Myocyte (in vitro differentiated cells): ENCODE measurements around the gene AKAP10. TPM values are rescaled to one million over a fixed set of nuclear protein-coding genes. Genes with fewer than 3 reads are reported as not detected.
"Not testable (repeated sequence)": the region's sequence is repeated elsewhere in the genome, so short reads cannot be mapped to it uniquely, and the experiment has no call there.

Experiments used
- DNase-seq: peaks from one replicate; pipeline ENCODE4 v3.0.0-alpha.2; 2012; ENCODE audit warnings: low read depth
- total RNA-seq: library from RNA; depleted of rRNA; stranded (reverse); fragments of >200 nt; gene quantifications from 2 replicates; pipeline ENCODE4 v1.2.3, GENCODE V29; 2014

Gene AKAP10
- total RNA-seq, 1 donor from 2014 or later = 23.0 TPM

- DNase-seq = no peak
Observed at GRCh38 chr17:19933628-19934027, 44.0 kb downstream of the AKAP10 start.

DNA sequence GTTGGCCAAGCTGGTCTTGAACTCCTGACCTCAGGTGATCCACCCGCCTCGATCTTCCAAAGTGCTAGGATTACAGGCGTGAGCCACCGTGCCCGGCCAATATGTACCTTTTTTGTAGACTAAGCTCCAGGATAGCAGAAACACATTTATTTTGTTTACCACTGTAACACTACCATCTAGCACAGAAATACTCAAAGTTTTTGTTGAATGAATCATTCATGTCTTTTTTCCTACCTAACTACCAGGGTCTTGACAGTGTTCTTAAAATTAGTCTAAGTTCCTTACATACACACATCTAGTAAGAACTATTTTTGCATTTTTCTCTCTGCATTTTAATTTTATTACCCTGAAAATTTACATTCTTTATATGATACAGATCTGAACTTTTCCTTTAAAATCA lies 44.4 kb downstream of the AKAP10 start:
- no peak for DNase-seq

- no peak for DNase-seq
Observed at GRCh38 chr17:19928299-19928698, 49.3 kb downstream of the AKAP10 start.

- DNase-seq = no peak
Observed at GRCh38 chr17:19915245-19915978, 62.2 kb downstream of the AKAP10 start.

GRCh38 chr17:19911033-19911432 lies 66.6 kb downstream of the AKAP10 start:
- no peak for DNase-seq

GRCh38 chr17:19909139-19909538 lies 68.5 kb downstream of the AKAP10 start:
- no peak for DNase-seq

DNA sequence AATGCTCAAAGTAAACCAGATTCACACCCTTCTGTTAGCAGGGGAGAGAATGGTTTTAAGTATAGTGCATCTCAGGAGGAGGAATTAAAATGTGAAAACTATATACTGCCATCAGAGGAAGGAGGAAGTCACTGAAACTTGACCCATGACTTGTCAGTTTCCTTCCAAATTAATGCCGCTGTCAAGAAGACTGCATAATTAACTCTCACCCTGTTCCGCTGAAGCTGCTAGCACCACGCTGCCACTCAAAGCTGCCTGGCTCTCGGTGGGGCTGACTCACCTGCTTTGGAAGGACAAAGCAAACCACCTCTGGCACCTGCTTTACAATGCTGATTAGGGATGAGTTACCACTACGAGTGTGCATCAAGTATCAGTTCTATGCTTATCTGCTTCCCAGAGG lies 72.1 kb downstream of the AKAP10 start:
- no peak for DNase-seq

DNA sequence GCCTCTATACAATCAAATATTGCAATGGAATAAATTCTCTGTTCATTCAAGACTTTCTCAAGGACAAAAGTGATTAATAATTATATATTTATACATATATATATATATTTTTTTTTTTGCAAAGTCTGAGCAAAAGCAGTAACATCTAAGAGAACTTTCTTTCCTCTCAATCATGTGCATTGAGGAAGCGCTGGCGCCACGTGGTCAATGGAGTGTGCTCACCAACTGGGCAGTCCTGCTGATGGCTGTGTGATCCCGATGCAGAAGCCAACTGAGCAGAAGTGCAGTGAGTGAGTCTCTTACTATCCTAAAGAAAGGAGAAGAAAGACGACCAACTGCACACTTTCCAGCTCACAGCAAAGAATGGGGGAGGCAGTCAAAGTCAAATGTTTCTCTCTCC lies 72.7 kb downstream of the AKAP10 start:
- DNase-seq = no peak

GRCh38 chr17:19904412-19904811 lies 73.2 kb downstream of the AKAP10 start:
- no peak for DNase-seq

GRCh38 chr17:19900809-19901208 lies 76.8 kb downstream of the AKAP10 start:
- DNase-seq = no peak

DNA sequence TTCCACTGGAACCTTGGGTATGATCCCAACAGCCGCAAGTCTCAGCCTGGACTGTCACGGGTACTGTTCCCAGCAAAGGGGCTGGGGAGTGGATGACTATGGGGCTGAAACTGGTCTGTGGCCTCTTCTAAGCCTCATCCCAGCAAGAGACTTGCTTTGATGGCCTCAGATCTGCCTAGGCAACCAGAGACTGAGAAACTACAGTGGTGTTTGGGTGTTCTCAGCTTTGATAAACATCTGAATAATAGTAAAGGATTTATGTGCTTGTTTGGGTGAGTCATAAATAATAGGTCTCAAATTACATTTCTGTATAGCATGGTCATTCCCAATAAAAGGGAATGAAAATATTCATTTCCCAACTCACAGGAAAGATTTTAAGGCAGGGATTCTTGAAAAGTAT lies 79.7 kb downstream of the AKAP10 start:
- DNase-seq = no peak

DNA sequence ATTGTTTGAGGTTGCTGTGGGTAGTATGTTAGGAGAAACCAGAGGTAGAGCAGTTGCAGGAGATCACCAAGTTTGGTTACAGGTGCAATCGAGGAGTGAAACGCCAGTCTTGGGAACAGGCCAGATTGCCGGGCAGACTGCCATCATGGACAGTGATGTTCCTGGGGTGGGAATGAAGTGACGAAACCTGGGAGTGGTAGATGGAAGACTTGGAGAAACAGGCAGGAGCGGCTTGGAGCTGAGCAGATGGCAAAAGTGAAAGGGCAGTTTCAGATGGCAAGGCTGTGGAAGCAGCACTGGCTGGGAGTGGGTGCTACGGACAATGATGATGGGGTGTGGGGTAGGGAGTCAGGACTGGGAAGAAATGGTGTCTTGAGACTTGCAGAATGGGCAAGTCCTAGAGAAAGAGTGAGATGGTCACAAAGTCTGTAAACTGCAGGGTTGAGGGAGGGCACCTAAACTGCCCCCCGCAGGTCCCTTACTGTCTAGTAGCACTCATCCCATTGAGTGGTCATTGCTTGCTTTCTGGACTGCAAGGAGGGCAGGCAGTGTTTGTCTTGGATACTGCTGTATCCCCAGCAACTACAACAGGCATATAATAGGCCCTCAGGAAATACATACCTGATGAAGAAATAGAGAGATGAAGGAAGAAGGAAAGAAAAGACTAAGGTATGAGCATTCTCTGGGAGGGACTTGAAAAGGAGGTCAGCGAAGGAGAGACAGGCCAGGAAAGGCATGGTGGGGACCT lies 80.4 kb downstream of the AKAP10 start:
- DNase-seq = no peak

DNA sequence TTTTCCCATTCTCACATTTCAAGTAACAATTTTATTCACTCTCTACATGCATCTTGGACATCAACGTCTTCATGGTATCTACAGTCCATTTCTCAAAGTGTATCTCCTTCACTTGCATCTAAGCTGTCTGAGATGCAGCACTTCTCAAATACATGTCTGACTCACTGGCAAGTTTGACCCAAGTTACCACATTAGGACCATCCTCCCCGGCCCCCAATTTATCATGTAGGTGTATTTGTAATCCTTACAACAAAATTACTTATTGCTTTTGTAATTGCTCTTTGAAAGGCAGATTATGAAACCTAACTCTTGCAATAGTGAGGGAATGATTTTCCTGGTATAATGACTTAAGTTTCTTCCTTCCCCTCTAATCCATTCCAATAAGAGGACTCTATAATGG lies 80.9 kb downstream of the AKAP10 start:
- DNase-seq = no peak

DNA sequence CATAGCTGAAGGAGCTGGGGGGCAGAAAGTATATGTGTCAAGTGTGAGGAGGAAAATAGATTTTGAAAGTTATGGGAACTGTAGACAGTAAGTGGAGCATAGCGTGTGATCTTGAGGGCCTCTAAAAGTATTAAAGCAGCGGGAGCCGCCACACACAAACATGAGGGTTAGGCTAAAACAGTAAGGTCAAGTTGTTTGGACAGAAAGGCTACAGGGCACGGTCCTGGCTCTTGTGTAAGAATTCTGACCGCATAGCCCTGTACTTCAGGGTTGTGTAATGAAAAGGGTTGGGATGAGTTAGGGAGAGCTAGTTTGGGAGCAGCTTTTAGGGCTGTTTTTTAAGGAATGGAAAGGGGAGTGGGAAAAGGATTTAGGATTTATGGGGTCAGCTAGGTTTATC lies 87.1 kb downstream of the AKAP10 start:
- not testable (repeated sequence) for DNase-seq

DNA sequence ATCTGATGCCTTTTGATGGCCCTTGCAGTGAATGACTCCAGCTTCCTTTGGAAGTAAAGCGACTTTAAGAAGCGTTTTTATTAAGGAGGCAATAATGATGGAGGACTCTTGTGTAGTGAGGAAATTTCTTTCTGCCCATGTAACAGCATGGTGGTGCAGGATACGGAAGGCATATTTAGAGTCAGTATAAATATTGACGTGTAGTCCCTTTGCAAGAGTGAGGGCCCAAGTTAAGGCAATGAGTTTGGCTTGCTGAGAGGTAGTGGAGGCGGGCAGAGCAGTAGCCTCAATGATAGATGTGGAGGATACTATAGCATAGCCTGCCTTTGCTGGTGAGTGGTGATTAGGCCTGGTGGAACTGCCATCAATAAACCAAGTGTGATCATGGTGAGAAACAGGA lies 87.6 kb downstream of the AKAP10 start:
- not testable (repeated sequence) for DNase-seq

DNA sequence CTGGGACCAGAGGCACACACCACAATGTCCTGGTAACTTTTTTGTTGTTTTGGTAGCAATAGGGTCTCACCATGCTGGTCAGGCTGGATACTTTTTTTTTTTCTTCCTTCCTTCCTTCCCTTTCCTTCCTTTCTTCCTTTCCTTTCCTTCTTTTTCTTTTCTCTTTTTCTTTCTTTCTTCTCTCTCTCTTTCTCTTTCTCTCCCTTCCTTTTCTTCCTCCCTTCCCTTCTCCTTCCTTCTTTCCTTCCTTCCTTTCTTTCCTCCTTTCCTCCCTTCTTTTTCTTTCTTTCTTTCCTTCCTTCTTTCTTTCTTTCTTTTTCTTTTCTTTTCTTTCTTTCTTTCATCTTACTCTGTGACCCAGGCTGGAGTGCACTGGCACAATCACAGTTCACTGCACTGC lies 91.5 kb downstream of the AKAP10 start:
- no peak for DNase-seq

DNA sequence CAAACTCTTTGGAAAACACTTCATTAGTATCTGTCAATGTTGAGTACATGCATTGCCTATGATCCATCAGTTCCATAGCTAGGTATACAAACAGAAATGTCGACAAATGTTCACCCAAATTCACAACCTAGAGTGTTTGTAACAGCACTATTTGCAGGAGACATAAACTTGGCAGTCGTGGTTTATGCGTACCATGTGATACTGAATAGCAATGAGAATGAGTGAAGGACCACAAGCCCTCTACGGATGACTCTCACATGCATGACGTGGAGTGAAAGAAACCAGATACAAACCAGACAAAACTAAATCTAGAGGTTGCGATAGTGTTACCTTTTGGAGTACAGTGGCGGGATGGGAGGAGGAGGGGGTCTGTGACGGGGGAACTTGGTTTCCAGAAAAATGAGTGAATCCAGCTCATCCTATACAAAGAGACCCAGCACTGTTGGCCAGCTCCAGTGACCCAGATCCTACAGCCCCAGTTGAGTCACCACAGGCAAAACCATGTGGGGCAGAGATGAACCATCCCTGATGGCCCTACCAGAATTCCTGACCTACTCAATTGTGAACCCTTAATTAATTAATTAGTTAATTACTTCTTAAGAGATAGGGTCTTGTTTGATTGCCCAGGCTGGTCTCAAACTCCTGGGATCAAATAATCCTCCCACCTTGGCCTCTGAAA lies 94.0 kb downstream of the AKAP10 start:
- DNase-seq = no peak

DNA sequence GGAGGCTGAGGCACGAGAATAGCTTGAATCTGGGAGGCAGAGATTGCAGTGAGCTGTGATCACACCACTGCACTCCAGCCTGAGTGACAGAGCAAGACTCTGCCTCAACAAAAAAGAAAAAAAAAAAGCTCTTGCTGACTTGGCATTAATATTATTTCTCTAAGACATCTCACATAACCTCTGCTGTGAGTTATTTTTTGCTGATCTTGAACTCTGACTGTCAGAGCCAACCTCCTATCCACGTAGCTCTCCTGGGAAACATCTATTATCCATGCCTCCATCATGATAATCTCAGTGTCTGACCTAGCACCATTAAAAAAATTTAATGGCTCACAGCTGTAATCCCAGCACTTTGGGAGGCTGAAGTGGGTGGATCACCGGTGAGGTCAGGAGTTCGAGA lies 97.2 kb downstream of the AKAP10 start:
- DNase-seq = no peak

- DNase-seq = peak; percentile 50
Observed at GRCh38 chr17:19877364-19877945, 100.2 kb downstream of the AKAP10 start.

DNA sequence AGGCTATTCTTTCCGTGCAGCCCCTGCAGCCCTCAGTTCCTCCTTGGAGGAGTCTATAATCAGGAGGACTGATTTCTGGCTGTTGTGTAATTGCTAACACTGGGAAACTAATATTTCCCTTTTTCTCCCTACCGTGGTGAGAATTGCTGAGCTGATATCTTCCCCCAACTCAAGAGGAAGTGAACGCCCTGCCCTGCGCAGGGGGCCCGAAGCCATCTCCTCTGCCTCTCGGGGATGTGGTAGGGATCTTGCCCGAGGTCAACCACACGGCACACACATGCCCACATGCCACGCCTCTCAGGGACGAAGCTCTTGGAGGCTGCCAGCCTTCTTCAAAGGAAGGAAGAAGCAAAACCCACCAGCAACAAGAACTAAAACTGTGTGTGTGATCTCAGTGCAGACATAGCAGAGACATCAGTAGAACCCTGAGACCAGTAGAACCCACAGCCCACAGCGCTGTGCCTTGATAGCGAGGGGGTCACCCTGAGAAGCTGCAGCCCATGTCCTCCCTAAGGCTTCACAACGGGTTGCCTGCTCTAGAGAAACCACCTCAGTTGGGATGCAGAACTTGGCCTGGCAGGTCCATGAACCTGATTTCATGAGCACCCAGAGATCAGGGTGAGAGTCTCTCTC lies 101.0 kb downstream of the AKAP10 start:
- DNase-seq = peak; percentile 21

DNA sequence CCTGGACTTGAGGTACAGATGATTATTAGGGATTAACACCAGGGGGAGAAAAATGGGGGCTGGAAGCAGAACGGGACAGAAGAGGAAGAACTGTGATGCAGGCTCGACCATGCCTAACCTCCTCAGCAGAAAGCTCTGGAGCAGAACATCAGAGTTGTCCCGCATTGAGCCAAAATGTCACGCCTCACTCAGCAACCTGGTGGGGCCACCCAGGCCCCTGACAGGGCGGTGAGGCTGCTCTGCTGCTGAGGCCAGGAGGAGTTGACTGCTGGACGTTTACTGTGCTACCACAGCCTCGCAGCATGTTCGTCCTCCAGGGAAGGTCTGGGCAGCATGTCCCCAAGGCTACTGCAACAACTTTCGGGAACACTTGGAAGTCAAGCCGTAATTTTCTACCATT lies 103.4 kb downstream of the AKAP10 start:
- no peak for DNase-seq
